Measurements from ENCODE around the gene BANP. TPM values are rescaled to one million over a fixed set of nuclear protein-coding genes. Genes with fewer than 3 reads are reported as not detected.

The BANP gene
- total RNA-seq, 1 experiment from 2014 or later: 34.5 TPM

- TF ChIP-seq ERG (CRISPR knock-in tag; IDR thresholded peaks at IDR 0.05) (no peak), NR3C1 (CRISPR knock-in tag; conservative IDR thresholded peaks at IDR 0.05; ENCODE audit: low read depth) (no peak), TP53 (CRISPR knock-in tag; IDR thresholded peaks at IDR 0.05) (no peak), GRHL2 (CRISPR knock-in tag; IDR thresholded peaks at IDR 0.05; ENCODE audit: insufficient replicate concordance, severe bottlenecking) (no peak), ZNF423 (CRISPR knock-in tag; IDR thresholded peaks at IDR 0.05) (no peak)
- TF ChIP-seq, protein P1, sequence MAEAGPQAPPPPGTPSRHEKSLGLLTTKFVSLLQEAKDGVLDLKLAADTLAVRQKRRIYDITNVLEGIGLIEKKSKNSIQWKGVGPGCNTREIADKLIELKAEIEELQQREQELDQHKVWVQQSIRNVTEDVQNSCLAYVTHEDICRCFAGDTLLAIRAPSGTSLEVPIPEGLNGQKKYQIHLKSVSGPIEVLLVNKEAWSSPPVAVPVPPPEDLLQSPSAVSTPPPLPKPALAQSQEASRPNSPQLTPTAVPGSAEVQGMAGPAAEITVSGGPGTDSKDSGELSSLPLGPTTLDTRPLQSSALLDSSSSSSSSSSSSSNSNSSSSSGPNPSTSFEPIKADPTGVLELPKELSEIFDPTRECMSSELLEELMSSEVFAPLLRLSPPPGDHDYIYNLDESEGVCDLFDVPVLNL (CRISPR knock-in tag; IDR thresholded peaks at IDR 0.05; ENCODE audit: borderline replicate concordance, low read depth): no peak
Measured at GRCh38 chr16:88012360-88012759, 61.1 kb downstream of the BANP start (continued).

- DNase-seq (ENCODE audit: low spot score) (no peak), ATAC-seq (no peak)
Measured at GRCh38 chr16:88013091-88013609, 61.9 kb downstream of the BANP start.

More at GRCh38 chr16:88013091-88013609, 61.9 kb downstream of the BANP start:
- no peaks in the 10 kb centered on the region for H3K27me3 Mint-ChIP-seq (ENCODE audit: low read depth)
- H3K27ac Mint-ChIP-seq: 0 out of 2 replicates have a peak overlapping the region, but pooled peaks have one; percentile 68
- CTCF ChIA-PET: interaction anchor here (0.6 kb wide), 1 partner anchor 8 kb away, joined by 3 read pairs; no protein-coding TSS in a partner anchor
- no peak overlapping the region for H3K4me3 Mint-ChIP-seq
- H3K4me1 Mint-ChIP-seq: peaks cover 27% of the 10 kb centered on the region
- peaks cover 59% of the 10 kb centered on the region for H3K36me3 Mint-ChIP-seq
- no peak for TF ChIP-seq SP1 (CRISPR knock-in tag; conservative IDR thresholded peaks at IDR 0.05)
- TF ChIP-seq, protein P2, sequence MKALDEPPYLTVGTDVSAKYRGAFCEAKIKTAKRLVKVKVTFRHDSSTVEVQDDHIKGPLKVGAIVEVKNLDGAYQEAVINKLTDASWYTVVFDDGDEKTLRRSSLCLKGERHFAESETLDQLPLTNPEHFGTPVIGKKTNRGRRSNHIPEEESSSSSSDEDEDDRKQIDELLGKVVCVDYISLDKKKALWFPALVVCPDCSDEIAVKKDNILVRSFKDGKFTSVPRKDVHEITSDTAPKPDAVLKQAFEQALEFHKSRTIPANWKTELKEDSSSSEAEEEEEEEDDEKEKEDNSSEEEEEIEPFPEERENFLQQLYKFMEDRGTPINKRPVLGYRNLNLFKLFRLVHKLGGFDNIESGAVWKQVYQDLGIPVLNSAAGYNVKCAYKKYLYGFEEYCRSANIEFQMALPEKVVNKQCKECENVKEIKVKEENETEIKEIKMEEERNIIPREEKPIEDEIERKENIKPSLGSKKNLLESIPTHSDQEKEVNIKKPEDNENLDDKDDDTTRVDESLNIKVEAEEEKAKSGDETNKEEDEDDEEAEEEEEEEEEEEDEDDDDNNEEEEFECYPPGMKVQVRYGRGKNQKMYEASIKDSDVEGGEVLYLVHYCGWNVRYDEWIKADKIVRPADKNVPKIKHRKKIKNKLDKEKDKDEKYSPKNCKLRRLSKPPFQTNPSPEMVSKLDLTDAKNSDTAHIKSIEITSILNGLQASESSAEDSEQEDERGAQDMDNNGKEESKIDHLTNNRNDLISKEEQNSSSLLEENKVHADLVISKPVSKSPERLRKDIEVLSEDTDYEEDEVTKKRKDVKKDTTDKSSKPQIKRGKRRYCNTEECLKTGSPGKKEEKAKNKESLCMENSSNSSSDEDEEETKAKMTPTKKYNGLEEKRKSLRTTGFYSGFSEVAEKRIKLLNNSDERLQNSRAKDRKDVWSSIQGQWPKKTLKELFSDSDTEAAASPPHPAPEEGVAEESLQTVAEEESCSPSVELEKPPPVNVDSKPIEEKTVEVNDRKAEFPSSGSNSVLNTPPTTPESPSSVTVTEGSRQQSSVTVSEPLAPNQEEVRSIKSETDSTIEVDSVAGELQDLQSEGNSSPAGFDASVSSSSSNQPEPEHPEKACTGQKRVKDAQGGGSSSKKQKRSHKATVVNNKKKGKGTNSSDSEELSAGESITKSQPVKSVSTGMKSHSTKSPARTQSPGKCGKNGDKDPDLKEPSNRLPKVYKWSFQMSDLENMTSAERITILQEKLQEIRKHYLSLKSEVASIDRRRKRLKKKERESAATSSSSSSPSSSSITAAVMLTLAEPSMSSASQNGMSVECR (CRISPR knock-in tag; IDR thresholded peaks at IDR 0.05; ENCODE audit: borderline replicate concordance): no peak
- TF ChIP-seq ATF1 (CRISPR knock-in tag; IDR thresholded peaks at IDR 0.05): no peak
- TF ChIP-seq ZMAT4 (CRISPR knock-in tag; IDR thresholded peaks at IDR 0.05): no peak
- TF ChIP-seq USF2 (CRISPR knock-in tag; IDR thresholded peaks at IDR 0.05): no peak
- no peak for TF ChIP-seq ZNF425 (CRISPR knock-in tag; conservative IDR thresholded peaks at IDR 0.05)
- no peak for TF ChIP-seq ETV6 (CRISPR knock-in tag; IDR thresholded peaks at IDR 0.05)
- TF ChIP-seq TEAD1 (CRISPR knock-in tag; IDR thresholded peaks at IDR 0.05): no peak
- TF ChIP-seq TEAD4 (CRISPR knock-in tag; IDR thresholded peaks at IDR 0.05): no peak
- TF ChIP-seq, protein P3, sequence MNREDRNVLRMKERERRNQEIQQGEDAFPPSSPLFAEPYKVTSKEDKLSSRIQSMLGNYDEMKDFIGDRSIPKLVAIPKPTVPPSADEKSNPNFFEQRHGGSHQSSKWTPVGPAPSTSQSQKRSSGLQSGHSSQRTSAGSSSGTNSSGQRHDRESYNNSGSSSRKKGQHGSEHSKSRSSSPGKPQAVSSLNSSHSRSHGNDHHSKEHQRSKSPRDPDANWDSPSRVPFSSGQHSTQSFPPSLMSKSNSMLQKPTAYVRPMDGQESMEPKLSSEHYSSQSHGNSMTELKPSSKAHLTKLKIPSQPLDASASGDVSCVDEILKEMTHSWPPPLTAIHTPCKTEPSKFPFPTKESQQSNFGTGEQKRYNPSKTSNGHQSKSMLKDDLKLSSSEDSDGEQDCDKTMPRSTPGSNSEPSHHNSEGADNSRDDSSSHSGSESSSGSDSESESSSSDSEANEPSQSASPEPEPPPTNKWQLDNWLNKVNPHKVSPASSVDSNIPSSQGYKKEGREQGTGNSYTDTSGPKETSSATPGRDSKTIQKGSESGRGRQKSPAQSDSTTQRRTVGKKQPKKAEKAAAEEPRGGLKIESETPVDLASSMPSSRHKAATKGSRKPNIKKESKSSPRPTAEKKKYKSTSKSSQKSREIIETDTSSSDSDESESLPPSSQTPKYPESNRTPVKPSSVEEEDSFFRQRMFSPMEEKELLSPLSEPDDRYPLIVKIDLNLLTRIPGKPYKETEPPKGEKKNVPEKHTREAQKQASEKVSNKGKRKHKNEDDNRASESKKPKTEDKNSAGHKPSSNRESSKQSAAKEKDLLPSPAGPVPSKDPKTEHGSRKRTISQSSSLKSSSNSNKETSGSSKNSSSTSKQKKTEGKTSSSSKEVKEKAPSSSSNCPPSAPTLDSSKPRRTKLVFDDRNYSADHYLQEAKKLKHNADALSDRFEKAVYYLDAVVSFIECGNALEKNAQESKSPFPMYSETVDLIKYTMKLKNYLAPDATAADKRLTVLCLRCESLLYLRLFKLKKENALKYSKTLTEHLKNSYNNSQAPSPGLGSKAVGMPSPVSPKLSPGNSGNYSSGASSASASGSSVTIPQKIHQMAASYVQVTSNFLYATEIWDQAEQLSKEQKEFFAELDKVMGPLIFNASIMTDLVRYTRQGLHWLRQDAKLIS (CRISPR knock-in tag; IDR thresholded peaks at IDR 0.05; ENCODE audit: borderline replicate concordance): no peak
- no peak for TF ChIP-seq ZNF138 (CRISPR knock-in tag; conservative IDR thresholded peaks at IDR 0.05)
- peaks cover 27% of the 10 kb centered on the region for H3K9me3 Mint-ChIP-seq
- POLR2A ChIA-PET: no interaction called here

Measured in WTC11 (cell line).